Heart right ventricle (tissue), 16 donors: ENCODE measurements around the gene MAML2. TPM values are rescaled to one million over a fixed set of nuclear protein-coding genes. Genes with fewer than 3 reads are reported as not detected.

Experiments used
- ATAC-seq, 8 donors: fragments of 200-7000 bp; cut with Tn5 transposase; one replicate each; pipeline ENCODE4 v1.9.1; 2020; ENCODE audit warnings: mild to moderate bottlenecking in 8 of 8, moderate library complexity in 8 of 8, moderate number of reproducible peaks in 1 of 8
- DNase-seq, 2 donors: peaks; one replicate each; pipeline ENCODE4 v3.0.0-alpha.2; 2020
- H3K27ac ChIP-seq, 10 donors: fragments of 200-600 bp; sonication (generic) in 2 of 10; one replicate each; pipeline versions ENCODE4 v1.5.0 to v1.8.0; 2020 to 2022; ENCODE audit warnings: mild to moderate bottlenecking in 3 of 10
- H3K27me3 ChIP-seq, 7 donors: fragments of 200-600 bp; one replicate each; pipeline ENCODE4 v1.8.0; 2021 to 2022; ENCODE audit warnings: mild to moderate bottlenecking in 2 of 7
- H3K36me3 ChIP-seq, 9 donors: fragments of 200-600 bp; sonication (generic) in 1 of 9; one replicate each; pipeline versions ENCODE4 v1.5.0 to v1.8.0; 2020 to 2022; ENCODE audit warnings: mild to moderate bottlenecking in 2 of 9
- H3K4me1 ChIP-seq, 9 donors: fragments of 200-600 bp; sonication (generic) in 1 of 9; one replicate each; pipeline versions ENCODE4 v1.5.0 to v1.8.0; 2020 to 2022; ENCODE audit warnings: mild to moderate bottlenecking in 4 of 9
- H3K4me3 ChIP-seq, 10 donors: fragments of 200-600 bp; sonication (generic) in 2 of 10; one replicate each; pipeline versions ENCODE4 v1.5.0 to v1.8.0; 2020 to 2022; ENCODE audit warnings: mild to moderate bottlenecking in 7 of 10, moderate library complexity in 2 of 10
- H3K9me3 ChIP-seq, 11 donors: fragments of 200-600 bp in 10 of 11; sonication (generic) in 2 of 11; one replicate each; pipeline versions ENCODE4 v1.5.0 to v1.8.0; 2013 to 2022; ENCODE audit warnings: mild to moderate bottlenecking in 2 of 11, control low read depth in 1 of 11, moderate library complexity in 1 of 11
- WGBS, 2 donors: extraction: QIAGEN DNeasy Blood & Tissue Kit; methylation state at CpG; one replicate each; pipeline ENCODE4 v1.1.7; 2013; ENCODE audit warnings: inconsistent platforms in 1 of 2; 5-methylcytosine and 5-hydroxymethylcytosine counted together
- intact Hi-C, 10 donors: fragments of 100-400 bp; cut with DNase I; formaldehyde crosslinking; loops; one replicate each; pipeline versions ENCODE4 v1.11.1 to v1.14.2; 2022
- polyA plus RNA-seq, 2 donors: library from polyadenylated mRNA; stranded (reverse); fragments of 200-250 nt; gene quantifications; one replicate each; pipeline ENCODE4 v1.2.3, GENCODE V29; 2013
- total RNA-seq, 10 donors: library from RNA; stranded (reverse); fragmentation: NEBNext Ultra II Directional in 3 of 10; extraction: Animal tissue kit (Norgen Biotek cat#: 25700) in 3 of 10; gene quantifications; one replicate each; pipeline versions ENCODE4 v1.2.1 to v1.2.4, GENCODE V29; 2021 to 2023
- TF ChIP-seq, protein P1 (sequence below), 9 donors: fragments of 200-600 bp; sonication (generic) in 2 of 9; IDR thresholded peaks; one replicate each; pipeline versions ENCODE4 v1.5.0 to v1.8.0; 2021 to 2022; ENCODE audit warnings: antibody characterized with exemption in 9 of 9, mild to moderate bottlenecking in 5 of 9, moderate library complexity in 1 of 9
- donor health status: Arrhythmogenic right ventricular cardiomyopathy.
- donor health status: ischemic (EF 13 %, LVEDD 7.1; RV severe dilation, severe dysfunction).
- donor health status: healthy with polysubstance abuse.
- donor health status: DM: no; HTN: yes; CAD: no.
- donor health status: DM: no; HTN: no; CAD: no.
- donor health status: ischemic (EF 25% LVEDD 6.9; RV normal size, moderate dysfunction).
- donor health status: ischemic (EF 25% LVEDD 5.7; RV mildly dilated, moderate dysfunction).
- donor health status: healthy.
- donor health status: DM: yes; HTN: yes; CAD: no.
- donor health status: Ischemic cardiomyopathy.
- donor health status: ischemic (EF 35%, LVEDD 5.7; RV mildly dilated, moderate dysfunction).
- donor health status: nonischemic (EF 11% LVEDD 7.7; RV severe dilation, severe dysfunction).
- donor health status: DM: yes; HTN: yes; CAD: no.
- donor health status: PGD.
- donor health status: ischemic (EF 29% LVEDD 5.4; RV normal size, mild dysfunction).
- donor health status: nonischemic (EF 23%, LVEDD 6.1; RV moderate dilation, normal function).

MAML2 gene
- total and polyA plus RNA-seq, 12 donors: 1.3 to 6.1 (median 4.1) TPM

DNA sequence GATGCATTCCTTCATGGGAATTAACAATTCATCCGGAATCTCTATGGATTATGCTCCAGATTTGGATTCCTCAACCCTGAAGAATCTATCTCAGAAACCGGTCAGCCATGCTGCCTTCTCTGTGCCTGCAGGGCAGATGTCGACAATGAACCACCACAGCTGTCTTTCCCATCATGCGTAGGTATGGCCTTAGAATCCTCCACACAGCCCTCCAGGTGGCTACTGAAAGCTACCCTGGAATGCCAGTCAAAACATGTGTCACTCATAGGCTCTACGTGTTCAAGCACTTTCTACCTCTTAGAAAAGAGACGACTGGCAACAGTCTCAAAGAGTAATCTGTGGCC is 19.4 kb downstream of the MAML2 start:
- Histone ChIP-seq H3K9me3 (no peaks in the 10 kb centered on the region), H3K4me1 (peaks cover 0 to 46% (median 26%) of the 10 kb centered on the region in 9 donors), H3K27me3 (no peaks in the 10 kb centered on the region), H3K27ac (no peak overlapping the region), H3K4me3 (no peak overlapping the region), H3K36me3 (no peaks in the 10 kb centered on the region)
- no peak for ATAC-seq
- WGBS, 2 donors: 89 to 92% methylated on average over 6 of the region's 6 CpGs
- TF ChIP-seq, protein P1, sequence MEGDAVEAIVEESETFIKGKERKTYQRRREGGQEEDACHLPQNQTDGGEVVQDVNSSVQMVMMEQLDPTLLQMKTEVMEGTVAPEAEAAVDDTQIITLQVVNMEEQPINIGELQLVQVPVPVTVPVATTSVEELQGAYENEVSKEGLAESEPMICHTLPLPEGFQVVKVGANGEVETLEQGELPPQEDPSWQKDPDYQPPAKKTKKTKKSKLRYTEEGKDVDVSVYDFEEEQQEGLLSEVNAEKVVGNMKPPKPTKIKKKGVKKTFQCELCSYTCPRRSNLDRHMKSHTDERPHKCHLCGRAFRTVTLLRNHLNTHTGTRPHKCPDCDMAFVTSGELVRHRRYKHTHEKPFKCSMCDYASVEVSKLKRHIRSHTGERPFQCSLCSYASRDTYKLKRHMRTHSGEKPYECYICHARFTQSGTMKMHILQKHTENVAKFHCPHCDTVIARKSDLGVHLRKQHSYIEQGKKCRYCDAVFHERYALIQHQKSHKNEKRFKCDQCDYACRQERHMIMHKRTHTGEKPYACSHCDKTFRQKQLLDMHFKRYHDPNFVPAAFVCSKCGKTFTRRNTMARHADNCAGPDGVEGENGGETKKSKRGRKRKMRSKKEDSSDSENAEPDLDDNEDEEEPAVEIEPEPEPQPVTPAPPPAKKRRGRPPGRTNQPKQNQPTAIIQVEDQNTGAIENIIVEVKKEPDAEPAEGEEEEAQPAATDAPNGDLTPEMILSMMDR (IDR thresholded peaks at IDR 0.05): no peak
- intact Hi-C loops: no loop called here
- DNase-seq: no peak

DNA sequence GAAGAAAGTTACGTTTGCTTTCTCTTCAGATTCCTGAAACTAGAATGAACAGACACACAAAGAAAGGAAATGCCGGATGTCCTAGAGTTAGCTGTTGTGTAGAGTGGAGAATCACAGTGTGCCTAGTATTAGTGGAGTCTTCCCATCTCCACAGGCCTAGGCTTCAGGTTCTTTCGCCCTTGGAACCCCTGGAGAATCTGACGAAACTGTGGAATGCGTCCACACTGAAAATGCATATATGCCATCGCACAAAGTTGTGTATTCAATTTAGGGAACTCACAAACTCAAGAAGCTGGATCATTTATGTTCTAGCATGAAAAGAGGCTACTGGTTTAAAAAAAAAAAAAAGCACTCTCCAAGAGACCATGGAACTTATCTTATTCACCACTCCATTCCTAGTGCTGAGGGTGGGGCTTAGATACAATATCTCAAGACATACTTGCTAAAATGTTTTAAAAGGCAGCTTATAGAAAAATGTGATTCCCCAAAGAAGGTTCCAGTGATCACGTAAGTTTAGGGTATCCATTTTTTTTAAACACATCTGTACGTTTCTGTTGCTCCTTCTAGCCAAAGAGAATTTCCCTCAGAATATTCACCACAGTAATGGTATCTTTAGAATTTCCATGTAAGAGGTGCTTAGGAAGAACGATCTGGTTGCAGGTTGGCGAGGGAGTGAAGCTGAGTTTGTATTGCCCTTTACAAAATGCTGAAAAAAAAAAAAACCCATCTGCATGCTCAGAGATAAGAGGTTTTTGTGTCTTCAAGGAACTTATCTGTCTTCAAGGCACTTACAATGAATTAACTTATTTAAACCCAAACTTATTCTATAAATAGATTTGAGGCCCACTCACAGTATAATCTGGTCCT is 20.0 kb downstream of the MAML2 start:
- 90 to 93% methylated on average over 10 of the region's 10 CpGs for WGBS, 2 donors
- Histone ChIP-seq H3K9me3 (no peaks in the 10 kb centered on the region), H3K36me3 (no peaks in the 10 kb centered on the region), H3K27ac (no peak overlapping the region), H3K27me3 (no peaks in the 10 kb centered on the region), H3K4me3 (no peak overlapping the region), H3K4me1 (peaks cover 1 to 50% (median 31%) of the 10 kb centered on the region in 9 donors)
- no peak for DNase-seq
- intact Hi-C loops: no loop called here
- TF ChIP-seq, protein P1 (IDR thresholded peaks at IDR 0.05): no peak
- ATAC-seq: no peak

DNA sequence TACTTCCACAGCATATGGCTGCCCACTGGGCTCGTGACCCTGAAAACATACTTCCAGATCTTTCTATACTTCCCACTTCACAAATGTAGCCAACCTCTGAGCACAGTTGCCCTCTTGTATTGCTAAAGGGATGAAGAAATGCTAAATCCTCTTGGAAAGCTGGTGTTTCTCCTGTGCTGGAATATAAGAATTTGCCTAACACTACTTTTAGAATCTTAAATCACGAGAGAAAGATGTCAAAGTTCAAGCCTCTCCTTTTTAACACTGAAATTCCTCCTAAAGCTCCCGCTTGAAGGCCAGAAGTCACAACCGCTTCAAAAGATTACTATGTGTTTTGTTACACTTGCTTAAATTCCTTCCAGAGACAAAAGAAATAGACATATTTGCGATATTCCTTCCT is 21.9 kb downstream of the MAML2 start:
- H3K36me3 ChIP-seq: peaks cover 0 to 4% (median 0%) of the 10 kb centered on the region in 9 donors
- H3K27ac ChIP-seq: peak overlapping the region in 1 of 10 donors; percentile 1
- no peak for DNase-seq
- no peak for ATAC-seq
- peaks cover 5 to 69% (median 46%) of the 10 kb centered on the region in 9 donors for H3K4me1 ChIP-seq
- no peaks in the 10 kb centered on the region for H3K9me3 ChIP-seq
- no peaks in the 10 kb centered on the region for H3K27me3 ChIP-seq
- H3K4me3 ChIP-seq: no peak overlapping the region
- TF ChIP-seq, protein P1 (IDR thresholded peaks at IDR 0.05): no peak
- 91 to 92% methylated on average over 5 of the region's 5 CpGs for WGBS, 2 donors
- intact Hi-C loops: no loop called here

DNA sequence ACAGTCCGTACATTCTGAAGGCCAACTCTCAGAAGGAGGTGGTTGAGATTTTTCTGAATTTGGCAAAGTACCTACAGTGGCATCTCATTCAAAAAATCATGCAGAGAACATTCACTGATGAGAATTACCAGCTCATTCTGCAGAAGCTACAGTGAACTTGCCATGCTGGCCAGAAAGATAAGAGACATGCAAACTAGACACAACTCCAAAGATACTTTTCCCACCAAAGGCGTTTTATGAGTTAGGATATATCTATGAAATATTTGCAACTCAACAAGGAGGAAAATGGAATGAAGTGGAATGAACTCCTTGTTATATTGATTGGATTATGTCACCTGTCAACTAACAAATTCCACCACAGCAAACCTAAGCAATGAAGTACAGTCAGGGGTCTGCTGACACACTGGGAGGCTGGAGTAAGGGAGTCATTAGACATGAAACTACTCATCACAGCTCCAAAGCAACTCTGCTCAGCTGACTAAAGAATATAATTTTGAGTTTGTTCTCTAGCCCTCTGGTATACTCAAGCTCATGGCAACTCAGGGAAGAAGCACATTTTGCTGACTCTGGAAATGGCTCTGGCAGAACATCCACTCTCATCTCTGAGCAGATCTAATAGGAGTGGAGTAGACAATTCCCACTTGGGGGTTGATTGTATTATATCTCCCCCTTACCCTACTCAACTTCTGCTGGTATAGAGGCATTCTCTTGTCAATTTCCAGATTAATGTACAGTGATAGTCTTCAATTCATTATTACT is 22.9 kb downstream of the MAML2 start:
- peak overlapping the region in 1 of 10 donors; percentile 1 for H3K27ac ChIP-seq
- peaks cover 0 to 4% (median 0%) of the 10 kb centered on the region in 9 donors for H3K36me3 ChIP-seq
- ATAC-seq: peak in 1 of 8 donors; percentile 7
- no peaks in the 10 kb centered on the region for H3K27me3 ChIP-seq
- DNase-seq: no peak
- WGBS, 2 donors: 54 to 73% methylated on average over 2 of the region's 2 CpGs
- peaks cover 5 to 69% (median 47%) of the 10 kb centered on the region in 9 donors for H3K4me1 ChIP-seq
- no peak overlapping the region for H3K4me3 ChIP-seq
- TF ChIP-seq, protein P1 (IDR thresholded peaks at IDR 0.05): no peak
- intact Hi-C loops: no loop called here
- H3K9me3 ChIP-seq: no peaks in the 10 kb centered on the region
